Iris pigment epithelial cell (primary cell): Measurements from ENCODE around the gene LRMDA.

Source experiments
- DNase-seq: peaks from one replicate; pipeline ENCODE4 v3.0.0-alpha.2; 2011; ENCODE audit warnings: low read depth

The LRMDA gene

DNA sequence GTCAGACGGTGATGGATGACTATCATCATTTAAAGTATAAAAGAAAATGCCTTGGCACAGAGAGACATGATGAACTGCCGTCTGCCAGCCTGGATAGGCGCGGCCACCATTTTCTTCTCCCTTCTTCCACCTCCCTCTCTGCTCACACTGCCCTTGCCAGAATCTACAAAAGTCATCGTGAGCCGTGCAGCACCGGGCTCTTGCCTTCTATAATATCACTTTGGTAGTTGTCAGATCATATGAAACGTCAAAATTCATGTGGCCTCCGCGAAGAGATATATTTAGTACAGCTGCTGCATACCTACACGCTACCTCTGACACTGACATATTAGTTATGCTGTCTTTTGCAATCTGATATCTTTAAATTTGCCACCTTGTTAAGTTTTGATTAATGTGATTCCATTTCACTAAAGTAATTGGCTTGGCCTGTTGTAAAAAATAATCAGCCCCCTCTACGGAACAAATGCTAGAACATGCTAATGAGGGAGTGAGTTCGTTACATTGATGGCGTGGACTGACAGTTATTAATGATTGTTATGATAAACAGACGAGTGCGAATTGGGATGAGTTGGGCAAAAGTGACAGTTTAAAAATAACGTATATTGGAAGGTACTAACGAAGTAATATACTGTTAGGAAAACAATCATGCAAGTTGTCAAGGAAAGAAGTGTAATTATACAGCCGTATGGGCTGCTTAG is 214.9 kb downstream of the LRMDA start:
- DNase-seq: no peak

- no peak for DNase-seq
Measured at GRCh38 chr10:75646916-75647315, 215.5 kb downstream of the LRMDA start.

DNA sequence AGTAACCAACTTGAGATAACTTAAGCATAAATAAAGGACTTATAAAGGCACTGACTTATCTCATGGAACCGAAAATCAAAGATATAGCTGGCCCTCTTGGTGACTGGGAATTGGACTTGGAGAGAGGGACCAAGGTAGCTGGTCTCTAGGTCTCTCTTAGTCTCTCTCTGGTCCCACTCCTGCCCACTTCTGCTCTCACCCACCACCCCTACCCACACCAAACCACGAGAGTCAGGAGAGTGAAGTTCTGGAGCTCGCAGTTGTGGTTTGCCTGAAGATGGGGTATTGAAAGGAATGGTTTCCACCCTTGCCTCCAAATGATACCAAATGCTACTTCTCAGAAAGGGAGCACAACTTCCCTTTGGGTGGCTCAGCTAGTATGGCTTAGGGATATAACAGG is 216.3 kb downstream of the LRMDA start:
- DNase-seq: no peak

DNA sequence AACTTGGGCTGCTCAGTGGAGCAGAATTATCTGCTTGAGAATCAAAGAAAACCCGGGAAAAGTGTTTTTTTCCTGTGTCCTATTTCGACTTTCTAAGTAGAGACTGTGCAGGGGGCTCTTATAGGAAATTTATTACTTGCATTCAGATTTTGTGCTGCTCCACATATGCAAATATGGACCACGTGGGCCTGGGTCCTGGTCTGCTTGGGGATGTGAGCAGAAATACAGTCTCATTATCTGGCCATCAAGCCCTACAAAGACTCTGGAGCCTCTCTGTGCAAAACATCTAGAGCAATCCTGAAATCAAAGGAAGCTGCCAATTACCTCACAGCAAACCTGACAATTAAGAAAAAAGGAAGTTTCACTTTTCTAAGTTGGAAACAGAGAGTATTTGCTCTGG is 216.9 kb downstream of the LRMDA start:
- no peak for DNase-seq

DNA sequence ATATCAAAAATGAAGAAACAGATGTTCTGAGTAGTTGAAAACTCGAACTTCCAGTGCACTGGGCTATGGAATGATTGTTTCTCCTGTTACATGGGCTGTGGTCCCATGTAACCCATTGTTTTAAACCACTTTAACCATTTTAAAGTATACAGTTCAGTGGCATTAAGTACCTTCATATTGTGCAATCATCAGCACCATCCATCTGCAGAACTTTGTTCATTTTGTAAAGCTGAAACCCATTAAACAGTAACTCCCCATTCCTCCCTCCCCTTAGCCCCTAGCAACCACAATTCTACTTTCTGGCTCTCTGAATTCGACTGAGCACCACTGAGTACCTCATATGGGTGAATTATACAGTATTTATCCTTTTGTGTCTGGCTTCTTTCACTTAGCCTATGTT is 217.4 kb downstream of the LRMDA start:
- no peak for DNase-seq

GRCh38 chr10:75649466-75649865 is 218.0 kb downstream of the LRMDA start:
- no peak for DNase-seq

- DNase-seq: no peak
Measured at GRCh38 chr10:75650648-75651047, 219.2 kb downstream of the LRMDA start.

DNA sequence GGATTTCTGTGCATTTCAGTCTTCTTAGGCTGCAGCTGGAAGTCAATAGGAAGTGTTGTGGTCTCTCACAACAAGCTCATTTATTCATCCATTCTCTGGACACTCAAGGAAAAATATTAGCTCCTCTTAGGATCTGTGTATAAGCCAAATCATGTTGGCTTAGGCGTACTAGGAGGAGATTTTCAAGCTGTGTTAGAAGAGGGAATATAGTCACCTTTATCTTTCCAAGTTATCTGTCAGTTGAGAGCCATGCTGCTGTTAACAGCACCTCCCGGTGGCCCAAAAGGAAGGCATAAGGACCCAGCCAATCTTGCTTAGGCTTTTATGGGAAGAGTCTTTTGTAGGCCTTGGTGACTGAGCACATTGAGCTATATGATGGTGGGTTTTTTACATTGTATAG is 220.0 kb downstream of the LRMDA start:
- no peak for DNase-seq

DNA sequence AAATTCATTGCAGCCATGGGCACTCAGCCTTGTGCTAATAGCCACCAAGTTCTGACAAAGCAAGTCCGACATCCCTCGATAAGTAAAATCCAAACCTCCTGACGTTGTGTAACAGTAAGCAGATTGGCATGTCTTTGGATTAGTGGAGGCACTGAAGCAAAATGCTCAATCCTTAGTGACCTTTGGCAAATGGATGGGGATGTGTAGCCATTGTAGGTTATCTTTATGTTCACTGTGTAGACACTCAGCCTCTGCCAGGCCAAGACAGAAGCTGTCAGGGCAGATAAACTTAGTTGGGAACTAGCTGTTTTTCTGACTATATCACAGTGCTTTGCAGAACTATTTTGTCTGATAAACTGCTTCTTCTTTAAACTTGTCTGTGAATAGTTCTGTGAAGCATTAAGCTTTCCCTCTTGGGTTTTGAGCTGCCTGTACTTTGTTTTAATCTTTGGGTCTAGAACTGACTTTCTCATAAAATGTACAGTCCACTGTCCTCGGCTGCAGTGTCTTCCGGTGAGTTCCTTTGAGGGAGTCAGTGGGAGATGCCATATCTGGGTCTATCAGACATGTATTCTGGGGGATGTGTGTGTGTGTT is 220.8 kb downstream of the LRMDA start:
- DNase-seq: no peak

- DNase-seq: no peak
Measured at GRCh38 chr10:75653761-75654160, 222.3 kb downstream of the LRMDA start.

DNA sequence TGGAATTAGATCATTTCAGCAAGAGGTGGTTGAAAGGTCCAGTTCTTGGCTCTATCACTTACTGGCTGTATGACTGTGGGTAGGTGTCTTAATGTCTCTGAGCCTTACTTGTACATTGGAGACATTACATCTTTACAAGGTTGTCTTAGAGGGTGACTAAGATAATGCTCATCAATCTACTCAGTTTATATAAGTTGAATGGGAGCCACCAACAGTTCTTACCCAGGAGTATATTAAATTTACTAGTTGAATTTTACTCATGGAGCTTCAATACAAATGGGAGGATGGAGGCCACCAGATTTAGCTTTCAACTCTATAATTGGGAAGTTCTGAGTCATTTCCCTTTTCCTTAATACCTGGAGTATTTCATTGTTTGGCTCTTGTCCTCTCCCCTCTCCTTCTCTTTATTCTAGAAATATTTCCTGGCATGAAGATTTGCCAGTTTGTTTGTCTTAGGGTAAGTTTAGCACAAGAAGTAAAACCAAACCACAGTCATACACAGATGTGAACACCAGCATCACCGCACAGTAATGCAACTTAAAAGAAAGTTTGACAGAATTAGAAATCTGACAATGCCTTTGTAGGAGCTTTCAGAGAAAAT is 222.8 kb downstream of the LRMDA start:
- peak; percentile 17 for DNase-seq

DNA sequence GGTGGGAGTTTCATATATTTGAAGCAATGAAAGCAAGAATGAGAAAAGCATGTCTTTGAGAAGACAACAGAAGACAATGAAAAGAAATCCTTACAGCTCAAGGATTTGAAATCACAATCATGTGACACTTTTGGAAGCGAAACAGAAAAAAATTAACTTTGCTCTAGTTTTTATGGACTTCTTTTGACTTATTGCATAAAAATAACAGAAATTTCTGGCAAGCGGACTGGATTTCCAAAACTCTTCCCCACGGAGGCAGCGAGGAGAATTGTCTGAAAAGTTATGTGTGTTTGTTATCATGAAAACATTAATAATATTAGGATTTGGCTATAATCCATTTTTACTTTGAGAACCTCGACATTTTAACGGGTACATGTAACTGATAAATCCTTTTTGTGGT is 223.3 kb downstream of the LRMDA start:
- DNase-seq: no peak

GRCh38 chr10:75655791-75656451 is 224.5 kb downstream of the LRMDA start:
- DNase-seq: peak; percentile 55

- DNase-seq: no peak
Measured at GRCh38 chr10:75657351-75657750, 225.9 kb downstream of the LRMDA start.

DNA sequence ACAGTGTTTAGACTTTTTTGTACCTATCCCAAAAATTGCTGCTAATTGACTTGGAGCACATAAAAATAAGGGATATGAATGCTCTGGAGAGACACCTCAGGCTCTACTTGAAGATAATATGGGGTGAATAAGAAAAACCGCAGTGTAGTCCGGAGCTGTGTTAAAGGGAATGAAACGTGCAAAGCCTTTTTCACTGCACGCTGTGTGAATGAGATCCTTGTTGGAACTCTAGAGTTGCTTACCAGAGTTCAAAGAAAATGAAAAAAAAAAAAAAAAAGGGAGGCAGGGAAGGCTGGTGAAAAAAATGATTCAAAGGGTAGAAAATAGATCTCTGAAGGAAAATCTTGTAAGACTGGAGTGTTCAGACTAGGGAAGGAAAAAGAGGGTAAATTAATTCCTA is 226.6 kb downstream of the LRMDA start:
- no peak for DNase-seq

- DNase-seq: no peak
Measured at GRCh38 chr10:75658496-75658895, 227.1 kb downstream of the LRMDA start.

DNA sequence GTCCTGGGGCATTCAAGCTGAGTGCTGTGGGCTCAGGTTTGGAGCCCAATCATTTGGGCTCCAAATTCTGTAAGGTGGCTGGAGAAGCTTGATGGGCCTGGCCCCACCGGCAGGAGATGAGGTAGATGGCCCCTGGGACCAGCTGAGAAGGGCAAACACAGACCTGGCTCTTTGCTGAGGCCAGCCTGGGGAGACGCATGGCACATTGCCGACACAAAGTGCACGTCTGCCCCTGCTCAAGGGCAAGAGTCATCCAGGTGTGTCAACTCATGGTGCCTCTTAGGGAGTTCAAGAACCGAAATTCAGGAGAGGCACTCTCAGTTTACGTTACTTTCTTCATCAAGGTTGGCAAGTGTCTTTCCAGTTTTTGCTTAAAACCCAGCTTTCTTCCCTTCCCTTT is 227.5 kb downstream of the LRMDA start:
- DNase-seq: no peak

- no peak for DNase-seq
Measured at GRCh38 chr10:75660823-75661222, 229.4 kb downstream of the LRMDA start.

GRCh38 chr10:75662715-75663114 is 231.3 kb downstream of the LRMDA start:
- DNase-seq: no peak

DNA sequence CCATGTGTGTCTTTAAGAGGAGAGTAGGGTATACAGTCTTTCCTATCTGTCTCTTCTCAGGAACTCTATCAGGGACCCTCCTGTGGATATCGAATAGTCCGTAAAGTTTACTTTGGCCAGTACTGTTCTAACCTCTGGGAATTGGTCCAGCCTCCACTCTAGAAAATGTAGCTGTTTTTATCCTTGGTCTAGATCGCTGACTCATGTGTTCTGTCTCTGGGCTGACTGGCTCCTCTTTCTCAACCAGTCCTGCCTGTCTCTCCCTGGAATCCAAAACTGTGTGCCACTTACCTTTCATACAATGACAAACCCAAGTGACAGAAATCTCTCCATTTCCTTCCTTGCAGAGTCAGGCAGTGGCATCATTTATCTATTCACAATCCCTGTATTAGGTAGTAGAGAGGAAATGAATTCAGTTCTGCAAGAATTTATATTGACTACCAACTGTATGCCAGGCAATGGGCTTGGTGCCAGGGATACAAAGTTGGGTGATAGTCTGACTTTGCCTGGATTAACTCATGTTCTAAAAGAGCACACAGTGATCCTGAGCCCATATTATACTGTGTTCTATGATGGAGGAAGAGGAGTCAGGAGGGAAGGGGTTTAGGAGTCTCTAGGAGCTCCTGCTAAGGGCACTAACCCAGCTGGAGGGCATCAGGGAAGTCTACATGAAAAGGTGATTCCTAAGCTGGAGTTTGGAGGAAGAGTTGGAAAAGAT is 232.7 kb downstream of the LRMDA start:
- DNase-seq: peak; percentile 29

GRCh38 chr10:75664968-75665367 is 233.5 kb downstream of the LRMDA start:
- DNase-seq: no peak

GRCh38 chr10:75665707-75666106 is 234.3 kb downstream of the LRMDA start:
- no peak for DNase-seq
